GM06990 (cell line): Measurements from ENCODE around the gene NCEH1.

ENCODE experiments used
- DNase-seq: peaks from one replicate; pipeline ENCODE4 v3.0.0-alpha.2; 2011; ENCODE audit not compliant: insufficient read length; ENCODE audit errors: extremely low read depth
- H3K27me3 ChIP-seq: replicated peaks from 2 replicates; pipeline ENCODE4 v1.6.0; 2011; ENCODE audit warnings: low read length; ENCODE audit not compliant: control insufficient read depth, insufficient read depth
- H3K36me3 ChIP-seq: 2 replicates; pipeline ENCODE4 v1.5.1; 2011; ENCODE audit warnings: low read length; ENCODE audit not compliant: control insufficient read depth, insufficient read depth
- H3K4me3 ChIP-seq: replicated peaks from 2 replicates; pipeline ENCODE4 v1.5.1; 2011; ENCODE audit warnings: low read depth, mild to moderate bottlenecking, control low read depth, low read length
- TF ChIP-seq, protein P1 (sequence below): IDR thresholded peaks from 2 replicates; pipeline ENCODE4 v1.5.1; 2011; ENCODE audit warnings: low read length, control low read depth, mild to moderate bottlenecking, inconsistent platforms; ENCODE audit not compliant: insufficient read depth, poor library complexity, severe bottlenecking

Gene NCEH1

DNA sequence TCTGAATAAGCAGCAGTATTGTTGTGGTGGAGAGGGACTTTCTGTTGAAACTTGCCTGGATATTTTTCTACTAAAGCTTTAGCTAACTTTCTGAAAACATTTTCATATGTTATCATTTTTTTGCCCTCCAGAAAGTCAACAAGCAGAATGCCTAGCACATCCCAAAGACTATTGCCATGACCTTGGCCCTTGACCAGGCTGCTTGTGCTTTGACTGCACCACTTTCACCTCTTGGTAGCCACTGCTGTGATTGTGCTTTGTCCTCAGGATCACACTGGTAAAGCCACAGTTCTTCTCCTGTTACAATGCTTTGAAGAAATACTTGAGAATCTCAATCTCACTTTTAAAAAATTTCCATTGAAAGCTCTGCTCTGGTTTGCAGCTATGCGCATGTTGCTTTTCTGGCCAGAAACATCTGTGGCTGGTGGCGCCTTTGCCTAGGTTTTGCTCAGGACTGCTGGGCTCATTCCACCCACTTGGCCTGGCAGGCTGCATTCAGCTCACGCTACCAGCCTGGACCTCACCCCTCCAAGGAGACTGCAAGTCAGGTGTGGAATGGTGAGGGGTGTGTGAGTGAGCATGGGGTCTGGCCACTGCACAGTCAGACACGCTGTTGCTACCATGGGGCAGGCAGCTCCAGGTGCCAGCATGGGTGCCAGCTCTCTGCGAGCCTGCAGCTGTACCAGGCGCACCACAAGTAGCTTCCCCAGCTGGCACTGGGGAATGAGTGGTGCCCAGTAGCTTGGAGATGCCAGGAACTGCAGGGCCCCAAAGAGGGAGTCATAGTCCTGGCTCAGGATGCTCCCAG is 97.8 kb downstream of the NCEH1 start:
- no peak overlapping the region for H3K4me3 ChIP-seq
- TF ChIP-seq, protein P1, sequence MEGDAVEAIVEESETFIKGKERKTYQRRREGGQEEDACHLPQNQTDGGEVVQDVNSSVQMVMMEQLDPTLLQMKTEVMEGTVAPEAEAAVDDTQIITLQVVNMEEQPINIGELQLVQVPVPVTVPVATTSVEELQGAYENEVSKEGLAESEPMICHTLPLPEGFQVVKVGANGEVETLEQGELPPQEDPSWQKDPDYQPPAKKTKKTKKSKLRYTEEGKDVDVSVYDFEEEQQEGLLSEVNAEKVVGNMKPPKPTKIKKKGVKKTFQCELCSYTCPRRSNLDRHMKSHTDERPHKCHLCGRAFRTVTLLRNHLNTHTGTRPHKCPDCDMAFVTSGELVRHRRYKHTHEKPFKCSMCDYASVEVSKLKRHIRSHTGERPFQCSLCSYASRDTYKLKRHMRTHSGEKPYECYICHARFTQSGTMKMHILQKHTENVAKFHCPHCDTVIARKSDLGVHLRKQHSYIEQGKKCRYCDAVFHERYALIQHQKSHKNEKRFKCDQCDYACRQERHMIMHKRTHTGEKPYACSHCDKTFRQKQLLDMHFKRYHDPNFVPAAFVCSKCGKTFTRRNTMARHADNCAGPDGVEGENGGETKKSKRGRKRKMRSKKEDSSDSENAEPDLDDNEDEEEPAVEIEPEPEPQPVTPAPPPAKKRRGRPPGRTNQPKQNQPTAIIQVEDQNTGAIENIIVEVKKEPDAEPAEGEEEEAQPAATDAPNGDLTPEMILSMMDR: no peak

DNA sequence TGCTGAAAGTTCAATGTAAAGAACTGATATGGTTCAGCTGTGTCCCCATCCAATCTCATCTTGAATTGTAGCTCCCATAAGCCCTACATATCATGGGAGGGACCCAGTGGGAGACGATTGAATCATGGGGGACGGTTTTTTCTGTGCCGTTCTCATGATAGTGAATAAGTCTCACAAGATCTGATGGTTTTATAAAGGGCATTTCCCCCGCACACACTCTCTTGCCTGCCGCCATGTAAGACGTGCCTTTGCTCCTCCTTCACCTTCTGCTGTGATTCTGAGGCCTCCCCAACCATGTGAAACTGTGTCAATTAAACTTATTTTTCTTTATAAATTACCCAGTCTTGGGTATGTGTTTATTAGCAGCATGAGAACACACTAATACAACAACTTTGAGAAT is 101.1 kb downstream of the NCEH1 start:
- TF ChIP-seq, protein P1: no peak
- Histone ChIP-seq H3K4me3 (no peak overlapping the region), H3K36me3 (no peaks in the 10 kb centered on the region), H3K27me3 (no peaks in the 10 kb centered on the region)
- no peak for DNase-seq

More for the DNA sequence above, 97.8 kb downstream of the NCEH1 start:
- no peak for DNase-seq
- H3K27me3 ChIP-seq: no peaks in the 10 kb centered on the region
- H3K36me3 ChIP-seq: no peaks in the 10 kb centered on the region

DNA sequence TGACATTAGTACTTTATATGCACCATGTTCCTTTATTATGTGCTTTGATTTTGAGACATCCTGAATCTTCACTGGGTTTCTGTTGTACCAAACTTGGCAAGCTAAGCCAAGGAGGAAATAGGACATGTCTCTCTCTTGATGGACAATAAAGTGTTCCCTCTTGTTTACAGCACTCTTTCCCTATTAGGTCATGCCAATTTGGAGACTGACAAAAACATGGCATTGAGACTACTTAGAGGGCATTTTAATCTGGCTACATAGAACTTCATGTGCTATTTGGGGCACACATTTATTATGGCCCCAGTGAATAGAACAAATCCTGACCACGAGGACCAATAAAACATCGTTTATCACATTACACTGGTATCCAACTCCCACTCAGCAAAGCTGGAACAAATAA is 102.3 kb downstream of the NCEH1 start:
- H3K4me3 ChIP-seq: no peak overlapping the region
- TF ChIP-seq, protein P1: no peak
- no peaks in the 10 kb centered on the region for H3K36me3 ChIP-seq
- H3K27me3 ChIP-seq: no peaks in the 10 kb centered on the region
- no peak for DNase-seq

DNA sequence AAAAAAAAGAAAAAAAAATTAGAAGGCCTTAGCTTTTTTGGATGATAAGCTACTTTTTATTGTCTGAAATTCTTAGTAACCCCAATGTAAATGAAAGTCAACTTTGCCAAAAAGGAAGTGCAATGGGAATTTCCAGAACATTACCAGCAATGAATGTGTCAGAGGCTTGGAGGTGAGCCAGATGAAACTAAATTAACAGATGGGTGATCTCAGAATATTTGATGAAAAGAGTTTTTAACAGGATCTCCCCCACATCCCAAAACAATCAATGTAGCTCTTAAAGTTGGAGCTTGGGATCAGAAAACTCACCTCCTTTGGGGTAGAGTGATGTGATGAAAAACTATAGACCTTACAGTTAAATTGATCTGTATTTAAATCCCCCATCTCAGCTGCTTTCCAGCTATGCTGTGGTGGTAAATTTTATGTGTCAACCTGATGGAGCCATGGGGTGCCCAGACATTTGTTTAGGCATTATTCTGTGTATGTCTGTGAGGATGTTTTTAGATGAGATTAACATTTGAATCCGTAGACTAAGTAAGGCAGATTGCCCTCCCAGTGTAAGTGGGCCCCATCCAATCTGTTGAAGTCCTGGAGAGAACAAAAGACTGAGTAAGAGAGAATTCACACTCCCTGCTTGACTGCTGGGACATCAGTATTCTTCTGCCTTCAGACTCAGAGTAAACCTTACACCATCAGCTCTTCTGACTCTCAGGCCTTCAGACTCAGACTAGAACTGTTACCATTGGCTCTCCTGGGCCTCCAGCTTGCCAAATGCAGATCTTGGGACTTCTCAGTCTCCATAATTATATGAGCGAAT is 103.4 kb downstream of the NCEH1 start:
- no peak for DNase-seq
- TF ChIP-seq, protein P1: no peak
- Histone ChIP-seq H3K36me3 (no peaks in the 10 kb centered on the region), H3K27me3 (no peaks in the 10 kb centered on the region), H3K4me3 (no peak overlapping the region)

DNA sequence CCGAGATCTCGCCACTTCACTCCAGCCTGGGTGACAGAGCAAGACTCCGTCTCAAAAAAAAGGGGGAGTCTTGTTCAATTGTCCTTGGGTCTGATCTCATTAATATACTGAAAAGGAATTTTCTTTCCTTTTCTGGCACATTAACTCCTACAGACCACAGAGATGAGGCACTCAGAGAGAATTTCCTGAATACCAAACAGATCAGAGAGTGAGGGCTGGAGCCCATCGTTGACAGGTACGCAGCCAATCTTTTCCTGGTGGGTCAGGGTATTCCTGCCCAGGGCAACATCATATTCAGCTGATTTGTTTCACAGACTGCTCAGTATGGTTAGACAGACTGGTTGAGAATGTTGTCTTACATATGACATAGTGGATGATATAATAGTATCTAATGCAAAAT is 104.8 kb downstream of the NCEH1 start:
- TF ChIP-seq, protein P1: no peak
- no peak for DNase-seq
- Histone ChIP-seq H3K36me3 (no peaks in the 10 kb centered on the region), H3K4me3 (no peak overlapping the region), H3K27me3 (no peaks in the 10 kb centered on the region)
